RWPE1 (cell line): ENCODE measurements around the gene TSPAN18.

Experiments used
- CTCF ChIA-PET: fragments of 350-600 bp; sonication (Branson Sonifier 250); formaldehyde crosslinking; extraction: SDS; loops from one replicate; lab custom pipeline; 2021; lab: Yijun Ruan, JAX
- POLR2A ChIA-PET: fragments of 400-600 bp; formaldehyde crosslinking; extraction: SDS; loops from one replicate; lab custom pipeline; 2020; ENCODE audit warnings: antibody characterized with exemption; ENCODE audit not compliant: low non-redundant PET; lab: Yijun Ruan, JAX
- DNase-seq: peaks from one replicate; pipeline ENCODE4 v3.0.0; 2012; ENCODE audit warnings: low spot score
- H3K27ac ChIP-seq: fragments of 450-650 bp; 2 replicates; pipeline ENCODE4 v1.5.1; 2017
- CTCF ChIP-seq: fragments of 450-650 bp; conservative IDR thresholded peaks from 2 replicates; pipeline ENCODE4 v1.5.1; 2017; ENCODE audit warnings: low read depth, mild to moderate bottlenecking

Gene TSPAN18

GRCh38 chr11:44811841-44812448 lies 85.2 kb downstream of the TSPAN18 start:
- POLR2A ChIA-PET = no interaction called here
- no peak overlapping the region for H3K27ac ChIP-seq
- TF ChIP-seq CTCF = no peak
- no peak for DNase-seq
- CTCF ChIA-PET = no interaction called here

- CTCF ChIA-PET = no interaction called here
- no peak for TF ChIP-seq CTCF
- POLR2A ChIA-PET = no interaction called here
- DNase-seq = no peak
- H3K27ac ChIP-seq = no peak overlapping the region
Measured at GRCh38 chr11:44812971-44813370, 86.2 kb downstream of the TSPAN18 start.

DNA sequence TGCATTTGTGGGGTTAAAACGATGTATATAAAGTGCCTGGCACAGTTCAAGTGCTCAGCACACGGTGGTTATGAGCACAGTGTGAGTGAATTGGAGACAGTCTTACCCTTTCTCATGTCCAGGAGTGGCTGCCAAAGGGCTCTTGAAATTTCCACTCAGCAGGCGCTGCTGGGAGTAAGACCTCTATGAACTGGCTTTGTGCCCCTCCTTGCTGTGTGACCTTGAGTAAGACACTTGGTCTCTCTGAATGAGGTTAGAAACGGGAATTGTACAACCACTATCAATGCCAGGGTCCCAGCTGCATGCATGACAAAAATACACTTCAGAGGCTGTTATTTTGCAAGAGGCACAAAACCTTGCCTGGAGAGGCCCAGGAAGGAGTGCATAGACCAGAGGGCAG lies 86.6 kb downstream of the TSPAN18 start:
- ChIA-PET CTCF (no interaction called here), POLR2A (no interaction called here)
- no peak for TF ChIP-seq CTCF
- H3K27ac ChIP-seq = no peak overlapping the region
- DNase-seq = no peak

GRCh38 chr11:44814881-44815592 lies 88.3 kb downstream of the TSPAN18 start:
- DNase-seq = no peak
- CTCF ChIA-PET = interaction anchor here (1.1 kb wide), 1 partner anchor 13 kb away, joined by 3 read pairs; no protein-coding TSS in a partner anchor
- POLR2A ChIA-PET = no interaction called here
- no peak for TF ChIP-seq CTCF
- H3K27ac ChIP-seq = no peak overlapping the region

GRCh38 chr11:44815917-44816456 lies 89.2 kb downstream of the TSPAN18 start:
- POLR2A ChIA-PET = no interaction called here
- DNase-seq = no peak
- TF ChIP-seq CTCF = no peak
- CTCF ChIA-PET = interaction anchor here (0.6 to 1.1 kb wide), 2 partner anchors 11 to 12 kb away, joined by 3 read pairs; no protein-coding TSS in a partner anchor
- H3K27ac ChIP-seq = no peak overlapping the region

GRCh38 chr11:44816761-44817160 lies 90.0 kb downstream of the TSPAN18 start:
- CTCF ChIA-PET = interaction anchor here (0.6 to 0.7 kb wide), 2 partner anchors 10 to 230 kb away, joined by 3 read pairs; no protein-coding TSS in a partner anchor
- DNase-seq = no peak
- H3K27ac ChIP-seq = no peak overlapping the region
- no peak for TF ChIP-seq CTCF
- POLR2A ChIA-PET = no interaction called here
